GM23338 (cell line): Measurements from ENCODE around the gene CEBPE. TPM values are rescaled to one million over a fixed set of nuclear protein-coding genes. Genes with fewer than 3 reads are reported as not detected.
A peak's percentile ranks its signal among the peaks of the same experiment; 100 is the strongest.

Experiments used
- ATAC-seq: fragments of 200-7000 bp; cut with Tn5 transposase; 3 replicates; pipeline ENCODE4 v1.9.1; 2020
- DNase-seq: peaks from one replicate; pipeline ENCODE4 v3.0.0-alpha.2; 2015; ENCODE audit warnings: low spot score
- H2AFZ ChIP-seq: fragments of 200-600 bp; sonication (generic); 2 replicates; pipeline ENCODE4 v1.8.0; 2016; ENCODE audit warnings: antibody characterized with exemption, mild to moderate bottlenecking, moderate library complexity
- H3F3A ChIP-seq: fragments of 200-600 bp; sonication (generic); replicated peaks from 2 replicates; pipeline ENCODE4 v1.8.0; 2017; ENCODE audit warnings: antibody characterized with exemption, mixed run types, low read depth
- H3K27ac ChIP-seq: fragments of 200-600 bp; sonication (generic); 2 replicates; pipeline ENCODE4 v1.6.1; 2016; ENCODE audit warnings: low read depth
- H3K27me3 ChIP-seq: fragments of 200-600 bp; sonication (generic); 2 replicates; pipeline ENCODE4 v1.8.0; 2016; ENCODE audit warnings: mild to moderate bottlenecking, mixed run types, moderate library complexity; ENCODE audit not compliant: insufficient read depth
- H3K36me3 ChIP-seq: fragments of 200-600 bp; sonication (generic); 2 replicates; pipeline ENCODE4 v1.8.0; 2016; ENCODE audit warnings: mild to moderate bottlenecking; ENCODE audit not compliant: insufficient read depth
- H3K4me1 ChIP-seq: fragments of 200-600 bp; sonication (generic); 2 replicates; pipeline ENCODE4 v1.8.0; 2016; ENCODE audit warnings: mild to moderate bottlenecking, moderate library complexity; ENCODE audit not compliant: insufficient read depth
- H3K4me2 ChIP-seq: fragments of 200-600 bp; sonication (generic); 2 replicates; pipeline ENCODE4 v1.7.1; 2017; ENCODE audit warnings: mixed run types
- H3K4me3 ChIP-seq: fragments of 200-600 bp; sonication (generic); 2 replicates; pipeline ENCODE4 v1.6.1; 2016; ENCODE audit warnings: mixed run types
- H3K79me2 ChIP-seq: fragments of 200-600 bp; sonication (generic); replicated peaks from 2 replicates; pipeline ENCODE4 v1.8.0; 2017; ENCODE audit warnings: mild to moderate bottlenecking; ENCODE audit not compliant: insufficient read depth
- H3K9me2 ChIP-seq: fragments of 200-600 bp; sonication (generic); 2 replicates; pipeline ENCODE4 v1.8.0; 2017; ENCODE audit not compliant: insufficient read depth
- H4K20me1 ChIP-seq: fragments of 200-600 bp; sonication (generic); replicated peaks from 2 replicates; pipeline ENCODE4 v1.8.0; 2017; ENCODE audit warnings: mild to moderate bottlenecking; ENCODE audit not compliant: insufficient read depth
- H3K27ac Mint-ChIP-seq: 2 replicates; pipeline ENCODE4 v1.8.0; 2020; ENCODE audit warnings: inconsistent platforms, mild to moderate bottlenecking, moderate library complexity, mixed read lengths
- H3K27me3 Mint-ChIP-seq: 3 replicates; pipeline ENCODE4 v1.8.0; 2022; ENCODE audit warnings: low read depth, mild to moderate bottlenecking, moderate library complexity, mixed read lengths, inconsistent platforms; ENCODE audit not compliant: insufficient read depth, poor library complexity
- H3K36me3 Mint-ChIP-seq: 3 replicates; pipeline ENCODE4 v1.8.0; 2021; ENCODE audit warnings: low read depth, mild to moderate bottlenecking, inconsistent platforms, moderate library complexity, mixed read lengths
- H3K4me1 Mint-ChIP-seq: 3 replicates; pipeline ENCODE4 v1.8.0; 2020; ENCODE audit warnings: mild to moderate bottlenecking, inconsistent platforms, mixed read lengths
- H3K4me3 Mint-ChIP-seq: 3 replicates; pipeline ENCODE4 v1.8.0; 2021; ENCODE audit warnings: moderate library complexity, mild to moderate bottlenecking, inconsistent platforms, mixed read lengths
- H3K9me3 Mint-ChIP-seq: 3 replicates; pipeline ENCODE4 v1.8.0; 2020; ENCODE audit warnings: moderate library complexity, mild to moderate bottlenecking, inconsistent platforms, mixed read lengths
- CREB1 ChIP-seq: fragments of 250-450 bp; sonication (Bioruptor Pico); IDR thresholded peaks from 2 replicates; pipeline ENCODE4 v1.5.0; 2020; ENCODE audit warnings: low read depth, mild to moderate bottlenecking, moderate library complexity
- EZH2 ChIP-seq: fragments of 200-600 bp; sonication (generic); IDR thresholded peaks from one replicate; pipeline ENCODE4 v1.8.0; 2017; ENCODE audit warnings: antibody characterized with exemption, mild to moderate bottlenecking, low read depth; ENCODE audit not compliant: unreplicated experiment
- JUNB ChIP-seq: IDR thresholded peaks from one replicate; pipeline ENCODE4 v1.6.1; 2016; ENCODE audit warnings: antibody characterized with exemption; ENCODE audit not compliant: unreplicated experiment
- NANOG ChIP-seq: IDR thresholded peaks from 2 replicates; pipeline ENCODE4 v1.6.1; 2016; ENCODE audit warnings: antibody characterized with exemption, borderline replicate concordance
- ZNF114 ChIP-seq: fragments of 250-450 bp; sonication (Bioruptor Pico); IDR thresholded peaks from 2 replicates; pipeline ENCODE4 v1.5.0; 2020; ENCODE audit warnings: mild to moderate bottlenecking, moderate library complexity
- polyA plus RNA-seq: library from polyadenylated mRNA; unstranded; fragments of >200 nt; fragmentation: Nextera tagmentation; extraction: Ambion mirVana; gene quantifications from 2 replicates; pipeline ENCODE4 v1.2.1, GENCODE V29; 2016
- total RNA-seq: library from RNA; depleted of rRNA; stranded (reverse); fragments of >200 nt; shearing (Covaris generic); gene quantifications from 2 replicates; pipeline ENCODE4 v1.2.3, GENCODE V29; 2014
- TF ChIP-seq, protein P1 (sequence below): IDR thresholded peaks from 2 replicates; pipeline ENCODE4 v1.6.1; 2016; ENCODE audit warnings: antibody characterized with exemption
- TF ChIP-seq, protein P2 (sequence below), 2 experiments: fragments of 200-600 bp in 1 of 2; sonication (generic) in 1 of 2; conservative IDR thresholded peaks; 2 replicates each; pipeline versions ENCODE4 v1.5.1 to v1.6.1; 2016 to 2017; ENCODE audit warnings: antibody characterized with exemption in 2 of 2, low read depth in 2 of 2, mild to moderate bottlenecking in 2 of 2, moderate library complexity in 1 of 2
- TF ChIP-seq, protein P3 (sequence below): fragments of 250-450 bp; sonication (Bioruptor Pico); IDR thresholded peaks from 2 replicates; pipeline ENCODE4 v1.5.0; 2020; ENCODE audit warnings: mild to moderate bottlenecking, moderate library complexity

CEBPE gene
- total and polyA plus RNA-seq, 2 experiments from 2014 or later: not detected

DNA sequence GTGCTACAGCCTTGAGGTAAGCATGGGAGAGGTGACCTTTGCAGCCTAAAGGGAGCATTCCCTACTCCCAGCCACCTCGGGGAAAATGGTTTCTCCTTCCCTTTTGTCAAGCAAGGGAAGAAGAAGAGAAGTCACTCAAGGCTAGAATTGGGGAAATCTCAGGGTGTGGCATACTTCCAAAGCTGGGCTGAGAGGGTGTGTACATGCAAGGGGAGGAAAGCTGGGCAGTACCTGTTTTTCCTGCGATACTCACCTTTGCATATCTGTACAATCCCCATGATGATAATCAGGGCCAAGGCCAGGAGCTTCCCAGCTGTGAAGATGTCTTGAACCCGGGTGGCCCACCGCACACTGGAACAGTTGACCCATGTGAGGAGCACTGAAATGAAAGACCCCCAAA, 23.8 kb upstream of the CEBPE start:
- Histone ChIP-seq H3K36me3 (peaks cover 33% of the 10 kb centered on the region), H3K27ac (no peak overlapping the region), H3F3A (0 out of 2 replicates have a peak, but pooled peaks cover 3% of the 10 kb centered on the region), H3K79me2 (no peaks in the 10 kb centered on the region), H3K4me3 (no peak overlapping the region), H3K27me3 (no peaks in the 10 kb centered on the region), H3K4me2 (no peak overlapping the region), H3K9me2 (peaks cover 6% of the 10 kb centered on the region; the same call in 1 of the 2 replicates), H4K20me1 (peaks cover 3% of the 10 kb centered on the region; the same call in 1 of the 2 replicates), H3K4me1 (no peaks in the 10 kb centered on the region), H2AFZ (no peak overlapping the region)
- H3K27me3 Mint-ChIP-seq: peaks cover 2% of the 10 kb centered on the region
- DNase-seq: no peak
- TF ChIP-seq CREB1 (CRISPR knock-in tag) (no peak), JUNB (no peak), ZNF114 (CRISPR knock-in tag) (no peak)
- TF ChIP-seq, protein P1, sequence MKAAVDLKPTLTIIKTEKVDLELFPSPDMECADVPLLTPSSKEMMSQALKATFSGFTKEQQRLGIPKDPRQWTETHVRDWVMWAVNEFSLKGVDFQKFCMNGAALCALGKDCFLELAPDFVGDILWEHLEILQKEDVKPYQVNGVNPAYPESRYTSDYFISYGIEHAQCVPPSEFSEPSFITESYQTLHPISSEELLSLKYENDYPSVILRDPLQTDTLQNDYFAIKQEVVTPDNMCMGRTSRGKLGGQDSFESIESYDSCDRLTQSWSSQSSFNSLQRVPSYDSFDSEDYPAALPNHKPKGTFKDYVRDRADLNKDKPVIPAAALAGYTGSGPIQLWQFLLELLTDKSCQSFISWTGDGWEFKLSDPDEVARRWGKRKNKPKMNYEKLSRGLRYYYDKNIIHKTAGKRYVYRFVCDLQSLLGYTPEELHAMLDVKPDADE: no peak
- TF ChIP-seq, protein P2, sequence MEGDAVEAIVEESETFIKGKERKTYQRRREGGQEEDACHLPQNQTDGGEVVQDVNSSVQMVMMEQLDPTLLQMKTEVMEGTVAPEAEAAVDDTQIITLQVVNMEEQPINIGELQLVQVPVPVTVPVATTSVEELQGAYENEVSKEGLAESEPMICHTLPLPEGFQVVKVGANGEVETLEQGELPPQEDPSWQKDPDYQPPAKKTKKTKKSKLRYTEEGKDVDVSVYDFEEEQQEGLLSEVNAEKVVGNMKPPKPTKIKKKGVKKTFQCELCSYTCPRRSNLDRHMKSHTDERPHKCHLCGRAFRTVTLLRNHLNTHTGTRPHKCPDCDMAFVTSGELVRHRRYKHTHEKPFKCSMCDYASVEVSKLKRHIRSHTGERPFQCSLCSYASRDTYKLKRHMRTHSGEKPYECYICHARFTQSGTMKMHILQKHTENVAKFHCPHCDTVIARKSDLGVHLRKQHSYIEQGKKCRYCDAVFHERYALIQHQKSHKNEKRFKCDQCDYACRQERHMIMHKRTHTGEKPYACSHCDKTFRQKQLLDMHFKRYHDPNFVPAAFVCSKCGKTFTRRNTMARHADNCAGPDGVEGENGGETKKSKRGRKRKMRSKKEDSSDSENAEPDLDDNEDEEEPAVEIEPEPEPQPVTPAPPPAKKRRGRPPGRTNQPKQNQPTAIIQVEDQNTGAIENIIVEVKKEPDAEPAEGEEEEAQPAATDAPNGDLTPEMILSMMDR (conservative IDR thresholded peaks at IDR 0.05; ENCODE audit: low read depth in 2 of 2): no peak
- no peak overlapping the region for H3K4me3 Mint-ChIP-seq
- peaks cover 64% of the 10 kb centered on the region for H3K36me3 Mint-ChIP-seq
- no peak overlapping the region for H3K27ac Mint-ChIP-seq
- no peak for ATAC-seq
- H3K4me1 Mint-ChIP-seq: peaks cover 7% of the 10 kb centered on the region
- H3K9me3 Mint-ChIP-seq: no peaks in the 10 kb centered on the region

DNA sequence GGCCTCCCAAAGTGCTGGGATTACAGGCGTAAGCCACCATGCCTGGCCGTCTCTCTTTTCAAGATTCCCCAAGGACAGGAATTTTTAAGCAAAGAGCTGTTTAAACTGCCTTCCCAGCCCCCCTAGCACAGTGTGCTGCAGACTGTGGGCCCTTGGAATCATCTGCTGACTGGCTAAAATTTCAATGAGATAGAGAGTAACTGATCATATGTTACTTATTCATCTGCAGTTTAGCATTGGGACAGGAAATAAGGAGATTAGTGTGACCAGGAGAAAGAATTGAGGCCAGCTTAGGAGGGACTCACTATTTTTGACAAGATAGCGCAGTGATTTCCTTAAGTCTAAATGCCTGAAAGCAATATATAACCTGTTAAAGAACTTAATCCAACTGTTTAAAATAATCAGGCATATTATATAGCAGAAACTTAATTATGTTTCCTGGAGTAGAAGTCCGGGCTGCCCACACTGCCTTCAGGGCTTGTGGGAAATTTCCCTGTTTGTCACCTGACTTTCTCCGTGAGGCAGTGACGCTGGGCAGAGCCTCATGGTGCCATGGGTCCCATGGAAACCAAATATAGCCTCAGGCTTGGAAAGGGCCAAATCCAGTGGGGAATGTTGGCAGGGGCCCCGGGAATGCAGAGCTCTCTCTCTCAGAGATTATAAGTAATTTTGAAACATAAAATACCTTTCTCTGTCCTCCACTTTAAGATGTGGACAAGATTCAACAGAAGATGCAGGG, 22.8 kb upstream of the CEBPE start:
- DNase-seq: no peak
- ATAC-seq: no peak
- Mint-ChIP-seq H3K27me3 (peaks cover 3% of the 10 kb centered on the region), H3K27ac (peak overlapping the region; percentile 44; the same call in 1 of the 2 replicates), H3K4me3 (no peak overlapping the region), H3K36me3 (peaks cover 64% of the 10 kb centered on the region), H3K4me1 (peaks cover 4% of the 10 kb centered on the region), H3K9me3 (no peaks in the 10 kb centered on the region)
- Histone ChIP-seq H2AFZ (no peak overlapping the region), H3K27ac (peak overlapping the region; percentile 50; the same call in 1 of the 2 replicates), H3K4me2 (no peak overlapping the region), H3K79me2 (no peaks in the 10 kb centered on the region), H3K9me2 (no peaks in the 10 kb centered on the region), H3K4me1 (no peaks in the 10 kb centered on the region), H3K36me3 (peaks cover 29% of the 10 kb centered on the region), H4K20me1 (peaks cover 3% of the 10 kb centered on the region; the same call in 1 of the 2 replicates), H3F3A (0 out of 2 replicates have a peak, but pooled peaks cover 3% of the 10 kb centered on the region), H3K27me3 (no peaks in the 10 kb centered on the region), H3K4me3 (no peak overlapping the region)
- TF ChIP-seq, protein P3, sequence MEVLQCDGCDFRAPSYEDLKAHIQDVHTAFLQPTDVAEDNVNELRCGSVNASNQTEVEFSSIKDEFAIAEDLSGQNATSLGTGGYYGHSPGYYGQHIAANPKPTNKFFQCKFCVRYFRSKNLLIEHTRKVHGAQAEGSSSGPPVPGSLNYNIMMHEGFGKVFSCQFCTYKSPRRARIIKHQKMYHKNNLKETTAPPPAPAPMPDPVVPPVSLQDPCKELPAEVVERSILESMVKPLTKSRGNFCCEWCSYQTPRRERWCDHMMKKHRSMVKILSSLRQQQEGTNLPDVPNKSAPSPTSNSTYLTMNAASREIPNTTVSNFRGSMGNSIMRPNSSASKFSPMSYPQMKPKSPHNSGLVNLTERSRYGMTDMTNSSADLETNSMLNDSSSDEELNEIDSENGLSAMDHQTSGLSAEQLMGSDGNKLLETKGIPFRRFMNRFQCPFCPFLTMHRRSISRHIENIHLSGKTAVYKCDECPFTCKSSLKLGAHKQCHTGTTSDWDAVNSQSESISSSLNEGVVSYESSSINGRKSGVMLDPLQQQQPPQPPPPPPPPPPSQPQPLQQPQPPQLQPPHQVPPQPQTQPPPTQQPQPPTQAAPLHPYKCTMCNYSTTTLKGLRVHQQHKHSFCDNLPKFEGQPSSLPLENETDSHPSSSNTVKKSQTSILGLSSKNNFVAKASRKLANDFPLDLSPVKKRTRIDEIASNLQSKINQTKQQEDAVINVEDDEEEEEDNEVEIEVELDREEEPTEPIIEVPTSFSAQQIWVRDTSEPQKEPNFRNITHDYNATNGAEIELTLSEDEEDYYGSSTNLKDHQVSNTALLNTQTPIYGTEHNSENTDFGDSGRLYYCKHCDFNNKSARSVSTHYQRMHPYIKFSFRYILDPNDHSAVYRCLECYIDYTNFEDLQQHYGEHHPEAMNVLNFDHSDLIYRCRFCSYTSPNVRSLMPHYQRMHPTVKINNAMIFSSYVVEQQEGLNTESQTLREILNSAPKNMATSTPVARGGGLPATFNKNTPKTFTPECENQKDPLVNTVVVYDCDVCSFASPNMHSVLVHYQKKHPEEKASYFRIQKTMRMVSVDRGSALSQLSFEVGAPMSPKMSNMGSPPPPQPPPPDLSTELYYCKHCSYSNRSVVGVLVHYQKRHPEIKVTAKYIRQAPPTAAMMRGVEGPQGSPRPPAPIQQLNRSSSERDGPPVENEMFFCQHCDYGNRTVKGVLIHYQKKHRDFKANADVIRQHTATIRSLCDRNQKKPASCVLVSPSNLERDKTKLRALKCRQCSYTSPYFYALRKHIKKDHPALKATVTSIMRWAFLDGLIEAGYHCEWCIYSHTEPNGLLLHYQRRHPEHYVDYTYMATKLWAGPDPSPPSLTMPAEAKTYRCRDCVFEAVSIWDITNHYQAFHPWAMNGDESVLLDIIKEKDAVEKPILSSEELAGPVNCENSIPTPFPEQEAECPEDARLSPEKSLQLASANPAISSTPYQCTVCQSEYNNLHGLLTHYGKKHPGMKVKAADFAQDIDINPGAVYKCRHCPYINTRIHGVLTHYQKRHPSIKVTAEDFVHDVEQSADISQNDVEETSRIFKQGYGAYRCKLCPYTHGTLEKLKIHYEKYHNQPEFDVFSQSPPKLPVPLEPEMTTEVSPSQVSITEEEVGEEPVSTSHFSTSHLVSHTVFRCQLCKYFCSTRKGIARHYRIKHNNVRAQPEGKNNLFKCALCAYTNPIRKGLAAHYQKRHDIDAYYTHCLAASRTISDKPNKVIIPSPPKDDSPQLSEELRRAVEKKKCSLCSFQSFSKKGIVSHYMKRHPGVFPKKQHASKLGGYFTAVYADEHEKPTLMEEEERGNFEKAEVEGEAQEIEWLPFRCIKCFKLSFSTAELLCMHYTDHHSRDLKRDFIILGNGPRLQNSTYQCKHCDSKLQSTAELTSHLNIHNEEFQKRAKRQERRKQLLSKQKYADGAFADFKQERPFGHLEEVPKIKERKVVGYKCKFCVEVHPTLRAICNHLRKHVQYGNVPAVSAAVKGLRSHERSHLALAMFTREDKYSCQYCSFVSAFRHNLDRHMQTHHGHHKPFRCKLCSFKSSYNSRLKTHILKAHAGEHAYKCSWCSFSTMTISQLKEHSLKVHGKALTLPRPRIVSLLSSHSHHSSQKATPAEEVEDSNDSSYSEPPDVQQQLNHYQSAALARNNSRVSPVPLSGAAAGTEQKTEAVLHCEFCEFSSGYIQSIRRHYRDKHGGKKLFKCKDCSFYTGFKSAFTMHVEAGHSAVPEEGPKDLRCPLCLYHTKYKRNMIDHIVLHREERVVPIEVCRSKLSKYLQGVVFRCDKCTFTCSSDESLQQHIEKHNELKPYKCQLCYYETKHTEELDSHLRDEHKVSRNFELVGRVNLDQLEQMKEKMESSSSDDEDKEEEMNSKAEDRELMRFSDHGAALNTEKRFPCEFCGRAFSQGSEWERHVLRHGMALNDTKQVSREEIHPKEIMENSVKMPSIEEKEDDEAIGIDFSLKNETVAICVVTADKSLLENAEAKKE (CRISPR knock-in tag): no peak
- TF ChIP-seq EZH2: no peak
- TF ChIP-seq NANOG: no peak
- no peak for TF ChIP-seq CREB1 (CRISPR knock-in tag)
- no peak for TF ChIP-seq JUNB
